ENCODE results near the gene SPHK1.

SPHK1 gene

DNA sequence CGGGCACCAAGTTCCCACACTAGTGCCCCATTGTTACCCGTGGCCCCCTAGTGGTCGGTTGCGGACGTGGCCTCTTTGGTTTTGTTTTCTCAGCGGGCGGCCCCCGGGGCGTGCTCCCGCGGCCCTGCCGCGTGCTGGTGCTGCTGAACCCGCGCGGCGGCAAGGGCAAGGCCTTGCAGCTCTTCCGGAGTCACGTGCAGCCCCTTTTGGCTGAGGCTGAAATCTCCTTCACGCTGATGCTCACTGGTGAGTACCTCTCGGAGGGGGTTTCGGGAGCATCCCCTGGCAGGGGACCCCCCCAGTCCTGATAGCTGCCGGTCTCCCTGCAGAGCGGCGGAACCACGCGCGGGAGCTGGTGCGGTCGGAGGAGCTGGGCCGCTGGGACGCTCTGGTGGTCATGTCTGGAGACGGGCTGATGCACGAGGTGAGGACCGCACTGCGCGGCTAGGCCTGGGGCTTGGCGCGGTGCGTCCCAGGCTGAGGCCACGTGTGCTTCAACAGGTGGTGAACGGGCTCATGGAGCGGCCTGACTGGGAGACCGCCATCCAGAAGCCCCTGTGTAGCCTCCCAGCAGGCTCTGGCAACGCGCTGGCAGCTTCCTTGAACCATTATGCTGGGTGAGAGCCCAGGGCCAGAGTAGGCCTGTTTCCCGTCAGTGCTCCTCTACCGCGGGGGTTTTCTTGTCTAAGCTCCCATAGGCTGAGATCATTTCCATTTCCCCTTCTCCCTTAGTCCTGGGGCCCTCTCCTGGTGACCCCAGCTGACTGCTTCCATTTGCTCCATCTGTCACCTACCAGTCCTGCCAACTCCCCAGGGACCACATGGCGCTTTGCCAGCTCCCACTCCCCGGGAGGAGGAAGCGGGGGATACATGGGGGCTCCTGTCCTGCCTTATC lies 1.7 kb downstream of the SPHK1 start:
- no peak for DNase-seq

- DNase-seq: no peak
These were observed 2.8 kb downstream of the SPHK1 start for GRCh38 chr17:76386966-76387765.

DNA sequence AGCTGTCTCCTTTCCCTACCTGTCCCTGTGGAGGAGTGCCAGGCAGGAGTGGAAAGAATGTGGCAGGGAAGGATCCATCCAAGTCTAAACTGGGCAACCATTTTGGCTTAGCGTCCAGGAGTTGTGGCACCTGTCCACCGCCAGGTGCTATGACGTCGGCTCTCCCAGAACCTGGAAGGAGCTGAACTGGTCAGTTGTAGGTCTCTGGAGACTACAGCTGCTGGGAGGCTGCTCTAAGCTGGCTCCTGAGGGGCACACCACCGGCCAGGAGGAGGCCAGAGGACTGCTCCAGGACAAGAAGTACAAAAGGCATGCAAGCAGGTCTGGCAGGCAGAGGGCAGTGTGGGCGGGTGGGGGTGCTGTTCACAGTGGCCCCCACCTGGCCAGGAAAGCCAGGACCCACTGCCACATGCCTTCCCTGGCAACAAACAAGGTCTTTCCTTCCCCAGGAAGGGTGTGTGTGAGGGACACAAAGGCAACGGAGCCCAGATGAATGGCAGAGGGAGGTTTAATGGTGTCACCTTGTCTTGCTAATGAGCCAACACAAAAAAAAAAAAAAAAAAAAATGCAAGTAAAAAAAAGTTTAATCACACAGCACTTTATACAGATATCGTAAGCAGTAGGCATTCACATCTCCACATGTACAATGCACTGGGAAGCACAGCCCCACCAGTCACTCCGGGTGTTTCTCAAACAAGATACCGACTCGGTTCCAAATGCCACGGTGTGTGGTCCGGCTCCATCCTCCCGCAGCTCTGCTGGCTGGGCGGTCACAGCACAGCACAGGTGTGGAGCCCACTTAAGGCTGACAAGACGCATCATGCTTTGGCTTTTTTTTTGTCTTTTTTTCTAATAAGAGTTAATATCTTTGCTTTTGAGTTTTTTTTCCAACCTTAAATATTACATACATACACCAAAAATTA lies 4.8 kb downstream of the SPHK1 start:
- DNase-seq: no peak

- no peak for DNase-seq
These were observed 5.6 kb downstream of the SPHK1 start for GRCh38 chr17:76390003-76390421.

GRCh38 chr17:76391200-76391715 lies 6.8 kb downstream of the SPHK1 start:
- DNase-seq: no peak

DNA sequence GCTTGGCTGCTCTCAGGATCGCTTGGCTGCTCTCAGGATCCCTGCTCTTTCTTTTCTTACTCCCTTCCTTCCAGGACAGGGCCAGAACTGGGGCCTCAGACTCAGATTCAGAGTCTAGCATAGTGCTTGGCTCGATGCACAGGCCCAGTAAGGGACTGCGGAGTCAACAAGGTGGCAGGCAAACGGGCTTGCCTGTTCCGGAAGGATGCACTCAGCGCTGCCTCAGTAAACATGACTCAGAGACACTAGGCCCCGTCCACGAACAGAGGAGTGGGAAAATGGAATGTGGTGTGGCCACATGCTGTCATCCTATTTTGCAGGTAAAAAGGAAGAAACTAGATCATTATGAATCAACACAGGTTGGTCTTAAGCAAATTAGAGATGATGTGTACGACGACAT lies 9.8 kb downstream of the SPHK1 start:
- DNase-seq: no peak

GRCh38 chr17:76395980-76396379 lies 11.6 kb downstream of the SPHK1 start:
- no peak for DNase-seq

- no peak for DNase-seq
These were observed 12.8 kb downstream of the SPHK1 start for GRCh38 chr17:76397184-76397583.

DNA sequence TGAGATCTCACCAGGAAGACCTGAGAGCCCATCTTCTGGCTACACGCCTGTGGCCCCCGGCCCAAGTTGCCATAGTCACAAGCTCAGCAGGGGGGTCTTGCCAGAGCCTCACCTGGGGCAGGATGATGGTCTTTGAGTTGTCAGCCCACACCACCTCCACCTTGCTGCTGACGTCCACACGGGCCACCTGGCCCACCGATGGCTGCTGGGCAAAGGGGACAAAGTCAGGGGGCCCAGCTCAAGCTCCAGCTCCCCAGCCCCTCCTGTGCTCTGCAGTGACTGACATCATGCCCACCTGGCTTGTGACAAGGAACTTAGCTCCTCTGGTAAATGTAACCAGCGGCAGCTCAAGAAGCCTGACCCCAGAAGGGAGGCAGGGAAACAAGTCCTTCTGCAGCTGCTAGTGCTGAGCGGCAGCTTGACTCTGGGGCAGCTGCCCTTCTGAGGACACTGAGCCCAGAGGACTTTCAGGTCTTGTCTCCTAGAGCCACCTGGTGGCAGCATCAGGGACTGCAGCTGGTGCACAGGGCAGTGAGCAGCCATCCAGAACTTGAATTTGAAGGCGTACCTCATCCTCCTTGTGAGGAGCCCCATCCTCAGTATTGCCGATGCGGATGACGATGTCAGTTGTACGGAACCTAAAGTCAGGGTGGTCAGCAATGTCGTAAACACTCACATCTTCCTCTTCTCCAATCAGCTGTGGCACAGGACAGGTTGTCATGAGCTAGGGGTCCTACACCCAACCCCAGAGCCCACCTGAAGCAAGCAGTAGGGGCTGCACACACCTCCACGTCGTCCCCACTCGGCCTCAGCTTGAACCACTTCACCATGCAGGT lies 13.5 kb downstream of the SPHK1 start:
- no peak for DNase-seq

DNA sequence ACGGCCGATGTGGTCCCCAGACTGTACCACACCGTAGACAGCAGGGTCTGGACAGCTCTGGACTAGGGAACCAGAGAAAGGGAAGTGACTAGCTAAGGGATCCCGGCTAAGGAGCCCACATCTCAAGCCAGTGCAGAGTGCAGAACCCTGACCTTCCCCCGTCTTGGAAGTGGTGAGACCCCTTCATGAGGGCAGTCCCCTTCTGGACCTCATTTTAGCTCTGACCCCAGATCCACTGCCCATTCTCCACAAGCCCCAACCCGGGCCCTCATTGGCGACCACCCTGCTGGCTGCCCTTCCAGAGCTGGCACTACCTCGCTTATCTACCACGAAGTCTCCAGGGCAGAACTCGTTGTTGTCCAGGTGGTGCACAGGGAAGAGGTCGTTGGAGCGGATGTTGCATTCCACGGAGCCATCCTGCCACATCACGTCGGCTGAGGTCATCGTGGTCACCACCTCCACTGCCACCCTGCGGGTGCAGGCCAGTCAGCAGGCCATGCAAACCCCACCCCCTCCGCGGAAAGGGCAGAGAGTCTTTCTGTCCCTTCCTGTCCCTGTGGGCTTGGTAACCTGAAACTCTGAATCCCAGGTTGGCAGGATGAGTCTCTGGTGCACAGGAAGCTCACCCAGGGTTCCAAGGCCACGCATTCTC lies 14.2 kb downstream of the SPHK1 start:
- DNase-seq: no peak

DNA sequence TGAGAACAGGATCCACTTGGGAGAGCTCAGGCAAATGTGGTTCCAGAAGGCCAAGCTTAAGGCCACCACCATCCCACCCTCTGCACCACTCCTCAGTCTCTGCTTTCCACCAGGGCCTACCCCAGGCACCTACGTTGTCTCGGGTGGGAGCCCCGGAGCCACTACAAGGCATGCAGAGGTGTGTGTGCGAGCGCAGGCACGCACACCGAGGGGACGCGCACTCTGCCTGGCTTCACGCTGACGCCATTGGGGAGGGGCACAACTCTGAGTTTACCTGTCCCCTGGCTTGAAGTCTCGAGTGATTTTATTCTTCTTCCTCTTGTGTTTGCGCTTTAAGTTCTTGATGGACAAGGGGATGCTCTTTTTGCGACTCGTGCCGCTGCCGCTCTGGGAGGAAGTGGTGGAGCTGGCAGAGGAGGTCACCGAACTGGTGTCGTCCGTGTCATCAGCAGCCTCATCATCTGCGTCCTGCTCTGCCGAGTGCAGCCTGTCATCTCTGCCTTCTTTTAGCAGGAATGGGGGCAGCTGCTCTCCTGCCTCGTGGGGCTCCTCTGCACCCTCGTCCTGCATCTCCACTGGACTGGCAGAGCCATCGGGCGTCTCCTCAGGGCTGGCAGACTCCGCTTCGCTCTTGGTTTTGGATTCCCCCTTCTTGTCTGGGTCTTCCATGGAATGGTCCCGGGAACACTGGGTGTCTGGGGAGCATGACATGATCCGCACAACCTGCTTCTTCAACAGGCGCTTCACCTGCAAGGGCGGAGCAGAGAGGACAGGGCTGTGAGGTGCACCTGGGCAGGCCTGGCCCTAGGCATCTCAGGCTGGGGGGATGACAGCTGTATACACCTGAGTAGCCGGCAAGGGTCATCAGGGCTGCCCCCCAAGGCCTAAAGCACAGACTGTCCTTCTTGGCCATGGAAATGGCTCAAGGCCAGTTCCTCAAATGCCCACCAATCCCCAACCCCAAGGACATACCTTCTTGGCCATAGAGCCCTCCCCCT lies 15.1 kb downstream of the SPHK1 start:
- no peak for DNase-seq

DNA sequence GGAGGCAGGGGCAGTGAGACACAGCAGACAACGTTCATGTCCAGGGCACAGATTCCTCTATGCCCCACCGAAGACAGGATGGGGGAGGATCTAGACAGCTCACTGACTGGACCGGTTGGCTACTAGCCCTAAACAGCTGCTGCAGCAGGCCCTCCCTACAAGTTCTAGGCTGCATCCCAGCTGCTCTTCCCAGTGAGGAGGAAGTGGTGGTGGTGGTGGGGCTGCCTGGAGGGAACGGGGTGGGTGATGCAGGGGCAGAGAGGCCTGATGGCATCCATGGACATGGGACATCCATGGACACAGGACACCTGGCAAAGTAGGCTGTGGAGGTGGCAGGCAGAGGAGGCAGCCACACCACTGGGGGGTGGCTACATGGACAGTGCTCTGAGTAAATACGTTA lies 18.3 kb downstream of the SPHK1 start:
- DNase-seq: no peak

DNA sequence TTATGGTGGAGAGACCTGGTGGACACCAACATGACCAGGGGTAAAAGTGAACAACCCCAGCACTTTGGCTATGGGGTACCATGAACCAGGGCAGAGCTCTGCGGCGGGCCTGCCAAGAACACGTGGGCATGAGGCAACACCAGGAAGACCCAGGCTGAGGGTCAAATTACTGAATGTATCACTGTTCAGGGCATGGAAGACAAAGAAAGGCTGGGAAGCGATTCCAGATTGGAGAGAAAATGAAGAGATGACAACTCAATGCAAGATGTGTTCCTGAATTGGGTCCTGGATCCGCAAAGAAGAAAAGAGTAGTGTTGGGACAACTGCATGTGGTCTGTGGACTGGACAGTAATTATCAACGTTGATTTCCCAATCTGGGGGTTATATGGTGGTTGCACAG lies 19.8 kb downstream of the SPHK1 start:
- DNase-seq: no peak

DNA sequence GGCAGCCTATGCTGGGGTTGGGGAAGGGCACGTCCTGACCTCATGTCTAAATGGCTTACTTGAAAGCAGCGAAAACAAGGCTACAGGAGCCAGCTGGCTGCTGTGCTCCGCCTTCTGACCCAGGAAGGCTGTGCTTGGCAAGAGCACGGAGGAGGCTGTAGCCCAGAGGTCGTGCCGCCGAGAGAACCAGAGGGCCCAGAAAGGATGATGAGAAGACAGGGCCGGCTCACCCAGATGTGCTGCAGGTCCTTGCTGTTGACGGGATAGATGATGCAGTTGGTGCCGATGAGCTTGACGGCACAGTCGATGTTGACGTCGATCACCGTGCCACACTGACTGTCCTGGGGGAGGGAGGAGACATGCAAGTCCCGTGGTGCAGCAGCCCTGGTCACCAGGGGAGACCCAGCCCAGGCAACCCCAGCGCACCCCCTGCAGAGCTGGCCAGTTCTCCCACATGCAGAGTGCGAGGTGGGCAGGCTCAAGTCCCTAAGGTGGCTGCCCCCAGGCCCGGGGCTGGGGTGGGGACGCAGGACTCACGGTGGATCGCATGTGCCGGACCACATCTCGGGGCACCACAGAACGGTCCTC lies 20.7 kb downstream of the SPHK1 start:
- no peak for DNase-seq

DNA sequence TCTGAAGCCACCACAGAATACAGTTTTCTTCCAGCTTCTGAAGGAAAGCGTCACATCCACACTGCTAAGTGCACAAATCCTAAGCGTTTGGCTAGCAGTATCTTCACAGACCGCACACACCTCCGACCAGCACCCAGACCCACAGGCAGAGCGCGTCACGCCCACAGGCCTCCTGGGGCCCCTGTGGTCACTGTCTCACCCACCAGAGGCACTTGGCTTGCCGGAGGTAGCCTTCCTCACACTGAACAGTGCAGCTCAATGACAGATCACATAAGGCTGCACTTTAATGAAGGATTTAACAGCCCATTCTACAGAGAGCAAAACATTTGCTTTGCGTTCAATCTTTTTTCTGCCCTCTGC lies 21.2 kb downstream of the SPHK1 start:
- DNase-seq: no peak

GRCh38 chr17:76405967-76406647 lies 21.7 kb downstream of the SPHK1 start:
- DNase-seq: no peak

DNA sequence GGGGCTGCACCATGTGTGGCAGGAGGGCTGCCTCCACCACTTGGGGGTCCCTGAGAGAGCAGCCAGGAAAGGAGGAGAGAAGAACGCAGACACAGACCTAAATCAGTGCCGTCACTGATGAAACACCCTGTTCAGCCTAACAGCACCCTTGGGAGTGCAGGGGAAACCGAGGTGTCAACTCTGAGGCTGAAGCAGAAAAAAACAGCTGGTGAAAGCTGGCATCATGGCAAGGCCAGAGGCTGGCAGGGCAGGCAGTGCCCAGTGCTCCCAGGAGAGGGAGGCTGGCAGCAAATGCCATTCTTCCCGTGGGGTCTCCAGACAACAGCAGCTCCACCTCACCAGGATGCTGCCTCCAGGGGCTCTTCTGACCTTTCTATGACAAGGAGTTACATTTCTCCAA lies 23.1 kb downstream of the SPHK1 start:
- DNase-seq: no peak

DNA sequence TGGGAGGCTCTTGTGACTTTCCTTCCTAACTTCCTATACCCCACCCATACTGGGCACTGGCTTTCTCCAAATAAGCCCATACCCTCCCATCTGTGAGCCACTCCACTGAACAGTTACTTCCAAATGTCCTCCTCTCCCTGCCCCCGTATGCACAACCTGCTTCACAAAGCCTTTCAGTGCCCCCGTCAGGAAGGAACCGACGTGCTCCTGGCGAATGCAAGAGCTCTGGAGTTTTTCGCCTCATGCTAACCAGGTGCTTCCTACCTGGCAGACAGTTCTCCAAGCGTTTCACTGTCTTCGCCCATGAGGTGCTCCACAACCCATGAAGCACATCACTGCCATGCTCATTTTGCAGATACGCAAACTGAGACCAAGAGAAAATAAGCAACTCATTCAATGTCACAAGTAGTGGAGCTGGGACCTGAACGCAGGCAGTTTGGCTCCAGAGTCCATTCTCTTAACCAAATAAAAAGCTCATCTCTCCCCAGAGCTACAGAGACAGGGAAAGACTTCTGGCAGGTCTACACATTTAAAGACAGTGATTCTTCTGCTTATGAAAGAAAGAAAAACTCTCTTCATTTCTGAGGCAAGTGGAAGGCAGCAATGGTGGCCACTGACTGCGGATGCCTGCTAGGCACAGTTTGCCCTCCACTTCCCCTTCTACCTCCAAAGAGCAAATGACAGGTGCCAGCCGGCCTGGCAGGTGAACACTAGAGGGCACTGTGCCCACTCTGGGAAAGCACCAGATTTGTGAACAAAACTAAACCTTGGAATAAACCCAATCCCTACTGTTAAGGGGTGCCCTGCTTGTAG lies 23.8 kb downstream of the SPHK1 start:
- DNase-seq: no peak
